ENCODE measurements around the gene INPP4A.
"Not testable (repeated sequence)": the region's sequence is repeated elsewhere in the genome, so short reads cannot be mapped to it uniquely, and the experiment has no call there.

Gene INPP4A

GRCh38 chr2:98588880-98589431 lies 144.3 kb downstream of the INPP4A start:
- no peak for DNase-seq (ENCODE audit: low read depth)

DNA sequence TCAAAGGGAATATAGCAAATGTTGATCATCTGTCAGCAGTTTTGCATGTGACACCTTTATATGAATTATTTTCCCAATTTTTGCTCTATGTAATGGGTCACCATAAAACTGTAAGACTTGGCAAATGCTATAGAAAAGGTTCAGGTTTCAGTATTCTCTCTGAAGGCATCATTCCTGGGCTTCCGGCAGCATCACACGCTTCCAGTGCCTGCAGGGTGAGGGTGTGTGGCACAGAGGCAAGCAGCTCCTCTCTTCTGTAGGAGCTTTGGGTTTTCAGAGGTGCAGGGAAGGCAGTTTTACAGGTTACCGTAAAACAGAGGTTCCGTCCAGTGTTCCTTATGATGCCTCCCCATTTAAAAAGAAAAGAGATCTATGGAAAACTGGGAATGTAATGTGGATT lies 144.8 kb downstream of the INPP4A start:
- no peak for DNase-seq (ENCODE audit: low read depth)

GRCh38 chr2:98592565-98592964 lies 147.9 kb downstream of the INPP4A start:
- DNase-seq (ENCODE audit: low read depth) = no peak

GRCh38 chr2:98594665-98595064 lies 150.0 kb downstream of the INPP4A start:
- not testable (repeated sequence) for DNase-seq (ENCODE audit: low read depth)

DNA sequence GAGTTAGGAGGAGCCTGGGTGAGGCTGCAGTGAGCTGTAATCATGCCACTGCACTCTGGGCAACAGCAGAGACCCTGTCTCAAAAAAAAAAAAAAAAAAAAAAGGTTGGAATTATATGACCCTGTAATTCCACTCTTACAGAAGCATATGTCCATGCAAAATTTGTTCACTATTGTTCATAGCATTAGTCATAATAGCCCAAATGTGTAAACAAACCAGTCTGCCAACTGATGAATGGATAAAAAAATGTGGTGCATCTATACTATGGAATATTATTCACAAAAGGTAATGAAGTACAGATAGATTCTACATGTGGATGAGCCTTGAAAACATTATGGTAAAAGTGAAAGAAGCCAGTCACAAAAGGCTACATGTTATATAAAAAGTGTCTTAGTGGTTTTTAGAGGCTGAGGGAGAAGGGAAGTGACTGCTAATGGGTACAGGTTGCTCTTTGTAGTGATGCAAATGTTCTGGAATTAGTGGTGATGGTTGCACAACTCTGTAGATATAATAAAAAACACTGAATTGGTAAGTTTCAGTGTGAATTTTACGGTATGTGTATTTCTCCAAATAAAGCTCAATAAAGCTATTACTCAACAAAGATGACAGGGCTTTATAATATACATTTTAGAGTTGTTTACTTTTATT lies 154.2 kb downstream of the INPP4A start:
- no peak for DNase-seq (ENCODE audit: low read depth)

GRCh38 chr2:98601532-98602132 lies 157.0 kb downstream of the INPP4A start:
- no peak for DNase-seq (ENCODE audit: low read depth)

DNA sequence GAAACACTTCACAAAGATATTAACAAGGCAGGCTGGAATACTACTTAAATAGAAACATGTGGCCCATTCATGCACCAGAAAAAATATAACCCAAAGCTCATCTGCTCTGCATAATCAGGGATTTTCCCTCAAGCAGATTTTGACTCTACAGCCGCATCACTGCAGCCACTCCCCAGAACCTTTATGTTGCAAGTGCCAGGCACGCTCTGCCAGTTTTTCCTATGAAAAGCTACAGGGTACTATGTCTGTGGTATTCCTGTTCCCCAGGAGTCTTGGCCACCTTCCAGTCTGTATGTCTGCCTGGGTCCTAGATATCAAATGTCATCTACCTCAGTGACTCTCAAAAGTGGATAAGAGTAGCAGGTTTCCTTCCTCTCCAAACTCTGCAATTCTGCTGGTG lies 159.9 kb downstream of the INPP4A start:
- DNase-seq (ENCODE audit: low read depth) = no peak

DNA sequence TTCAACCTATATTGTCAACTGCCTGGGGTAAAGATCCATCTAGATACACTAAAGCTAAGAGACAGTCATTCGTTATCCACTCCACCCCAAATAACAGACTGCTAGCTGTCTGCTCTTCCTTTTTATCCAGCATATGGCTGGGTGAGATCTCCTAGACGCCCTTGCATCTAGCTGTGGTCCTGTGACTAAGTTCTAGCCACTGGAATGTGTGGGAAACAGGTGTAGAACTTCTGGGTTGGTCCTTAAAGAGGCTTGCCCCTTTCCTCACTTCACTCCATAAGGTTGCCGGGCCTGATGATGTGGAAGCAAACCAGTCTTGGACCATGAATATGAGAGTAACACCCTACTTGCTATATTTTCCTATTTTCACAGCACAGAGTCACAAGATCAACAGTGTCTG lies 160.4 kb downstream of the INPP4A start:
- no peak for DNase-seq (ENCODE audit: low read depth)

DNA sequence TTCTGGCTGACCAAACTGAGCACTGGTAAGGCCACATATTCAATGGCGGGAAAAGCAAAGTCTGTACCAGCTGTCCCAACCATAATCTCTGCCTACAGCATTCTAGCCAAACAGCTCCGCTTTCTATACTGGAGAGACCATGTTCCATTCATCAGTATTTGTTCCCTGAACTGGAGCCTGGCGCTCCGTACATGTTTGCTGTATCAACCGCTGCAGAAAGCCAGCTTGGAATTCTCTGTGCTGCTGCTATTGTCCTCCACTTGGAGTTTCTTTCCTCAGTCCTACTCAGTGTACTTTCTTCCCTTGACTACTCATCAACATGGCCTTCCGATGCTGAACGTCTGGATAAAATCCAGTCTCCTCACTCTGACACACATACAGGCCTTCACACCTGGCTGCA lies 161.8 kb downstream of the INPP4A start:
- no peak for DNase-seq (ENCODE audit: low read depth)

DNA sequence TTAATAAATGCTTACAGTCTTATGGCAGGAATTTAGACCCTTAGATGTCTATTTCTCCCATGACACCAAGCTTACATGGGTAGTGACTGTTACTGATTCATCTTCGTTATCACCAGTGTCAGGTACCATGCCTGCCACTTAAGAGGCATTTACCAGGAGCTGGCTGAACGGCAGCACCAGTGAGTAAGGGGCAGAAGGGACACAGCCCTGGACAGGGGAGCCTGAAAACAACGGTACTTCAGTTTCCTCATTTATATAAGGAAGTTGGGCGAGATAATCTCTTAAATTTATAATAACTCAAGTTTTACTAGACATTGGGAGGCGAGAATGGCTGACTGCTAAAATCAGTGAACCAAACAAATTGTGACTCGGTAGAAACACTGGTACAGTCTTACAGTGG lies 162.4 kb downstream of the INPP4A start:
- no peak for DNase-seq (ENCODE audit: low read depth)

DNA sequence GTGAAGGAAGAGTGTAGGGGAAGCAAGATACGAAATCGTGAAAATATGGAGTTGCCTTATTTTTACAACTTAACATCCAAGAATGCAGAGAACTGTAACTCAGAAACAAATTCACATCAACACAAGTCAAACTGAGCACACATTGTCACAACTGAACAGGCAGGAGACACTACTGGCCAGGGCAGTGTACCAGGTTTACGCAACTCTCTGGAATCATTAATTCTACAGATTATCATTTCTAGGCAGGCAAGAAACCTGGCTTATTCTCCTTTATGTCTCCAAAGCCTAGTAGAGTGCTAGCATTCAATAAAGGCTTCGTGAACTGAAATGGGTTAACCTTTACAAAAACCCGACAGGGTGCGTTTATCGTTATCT lies 163.1 kb downstream of the INPP4A start:
- DNase-seq (ENCODE audit: low read depth) = no peak

- DNase-seq (ENCODE audit: low read depth) = peak; percentile 92
These were observed 163.7 kb downstream of the INPP4A start, which contains the start of the genes COA5 and UNC50 for GRCh38 chr2:98608116-98608961. COA5 (minus strand) TSS chr2:98608512; CDS start chr2:98608405, 107 bp downstream. UNC50 (plus strand) TSS chr2:98608589; CDS start chr2:98609760, 1,171 bp downstream.

DNA sequence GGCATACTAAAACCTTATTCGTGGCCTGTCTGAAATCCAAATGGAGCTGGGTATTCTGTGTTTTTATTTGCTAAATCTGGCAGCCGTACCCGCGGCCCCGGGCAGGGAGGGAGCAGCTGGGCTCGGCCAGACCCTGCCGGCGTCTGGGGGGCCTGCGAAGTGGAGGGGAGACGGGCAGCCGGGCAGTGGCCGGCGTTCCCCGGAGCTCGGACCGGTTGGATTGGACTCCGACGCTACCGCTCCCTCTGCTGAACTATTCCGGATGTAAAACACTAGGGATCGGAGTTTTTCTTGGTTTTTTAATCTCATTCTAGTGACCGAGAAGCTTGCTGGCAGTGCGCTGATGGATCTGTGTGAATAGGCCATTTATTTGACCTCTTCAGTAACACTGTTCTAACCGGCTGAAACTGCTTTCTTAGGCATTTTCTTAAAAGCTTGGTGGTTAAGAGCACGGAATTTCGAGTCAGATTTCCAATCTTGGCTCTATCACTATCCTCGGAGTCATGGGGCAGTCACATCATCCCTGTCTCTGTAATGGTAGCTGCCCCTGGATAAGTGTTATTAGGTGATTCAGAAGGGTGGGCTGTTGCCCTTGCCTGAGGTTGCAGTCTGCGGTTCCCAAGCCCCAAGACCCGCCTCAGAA lies 164.4 kb downstream of the INPP4A start:
- no peak for DNase-seq (ENCODE audit: low read depth)

DNA sequence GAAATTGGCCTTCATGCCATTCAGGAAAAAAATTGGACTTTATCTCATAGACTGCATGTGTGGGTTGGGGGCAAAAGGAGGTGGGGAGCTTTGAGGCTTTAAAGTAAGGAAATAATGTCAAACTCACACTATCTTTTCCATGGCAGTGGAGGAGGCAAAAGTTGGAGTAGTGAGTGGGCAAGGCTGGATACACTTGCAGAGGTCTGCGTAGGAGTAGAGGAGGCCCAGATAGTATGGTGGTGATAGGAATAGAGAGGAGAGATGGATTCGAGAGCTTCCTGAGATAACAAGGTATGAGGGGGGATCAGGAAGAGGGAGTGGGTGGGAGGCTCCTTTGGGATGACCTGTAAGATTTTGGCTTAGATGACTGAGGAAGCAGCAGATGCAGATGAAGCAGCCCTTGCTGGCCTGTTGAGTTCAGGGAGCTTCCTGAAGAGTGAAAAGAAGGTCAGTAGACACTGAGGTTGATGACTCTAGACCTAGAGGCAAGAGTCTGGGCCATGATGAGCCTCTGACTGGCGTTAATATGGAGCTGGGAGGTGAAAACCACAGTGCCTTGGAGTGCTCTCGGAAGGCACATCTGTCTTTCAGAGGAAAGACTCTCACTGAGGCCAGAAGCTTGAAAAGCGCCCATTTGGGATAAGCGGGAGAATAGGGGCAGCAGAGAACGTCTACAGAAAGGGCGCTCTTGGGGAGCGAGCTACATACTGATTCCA lies 169.5 kb downstream of the INPP4A start:
- no peak for DNase-seq (ENCODE audit: low read depth)

GRCh38 chr2:98615481-98615880 lies 170.8 kb downstream of the INPP4A start:
- no peak for DNase-seq (ENCODE audit: low read depth)

DNA sequence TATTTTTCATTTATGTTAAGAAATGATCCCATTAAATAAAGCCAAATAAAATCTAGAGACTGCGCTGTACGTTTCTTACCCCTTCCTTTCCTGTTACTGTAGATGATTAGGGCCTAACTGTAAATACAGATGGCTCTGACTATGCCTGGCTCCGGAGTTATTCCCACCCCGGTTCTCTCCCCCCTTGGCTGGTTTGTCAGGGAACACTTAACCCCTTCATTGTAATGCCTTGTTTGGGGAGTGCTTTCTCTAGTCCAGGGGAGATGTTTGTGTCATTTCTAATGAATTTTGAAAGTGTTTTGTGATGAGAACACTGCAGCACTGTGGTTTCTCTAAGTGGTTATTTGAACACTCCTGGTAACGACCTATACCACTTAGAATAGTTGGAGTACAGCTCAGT lies 172.5 kb downstream of the INPP4A start:
- DNase-seq (ENCODE audit: low read depth) = no peak

GRCh38 chr2:98623657-98624056 lies 179.0 kb downstream of the INPP4A start:
- DNase-seq (ENCODE audit: low read depth) = no peak

- no peak for DNase-seq (ENCODE audit: low read depth)
These were observed 187.7 kb downstream of the INPP4A start for GRCh38 chr2:98632351-98632750.

GRCh38 chr2:98634406-98635092 lies 189.9 kb downstream of the INPP4A start:
- peak; percentile 45 for DNase-seq (ENCODE audit: low read depth)

GRCh38 chr2:98637401-98638147 lies 192.9 kb downstream of the INPP4A start:
- DNase-seq (ENCODE audit: low read depth) = peak; percentile 29

All from activated T-cell treated with anti-CD3 and anti-CD28 coated beads for 48 hours (primary cell).